ENCODE results near the gene FKRP.
"Not testable (repeated sequence)": the region's sequence is repeated elsewhere in the genome, so short reads cannot be mapped to it uniquely, and the experiment has no call there.

The FKRP gene

GRCh38 chr19:46787331-46788261, 41.7 kb downstream of the FKRP start:
- H3K9me3 ChIP-seq (ENCODE audit: control insufficient read depth, low read length) = no peaks in the 10 kb centered on the region
- peak overlapping the region; percentile 57 for H3K4me3 ChIP-seq (ENCODE audit: low read length)
- H3K27me3 ChIP-seq (ENCODE audit: control insufficient read depth, insufficient read depth, low read length) = no peaks in the 10 kb centered on the region
- peak overlapping the region; percentile 86 for H3K9ac ChIP-seq (ENCODE audit: low read length)
- H3K4me1 ChIP-seq (ENCODE audit: control insufficient read depth, insufficient read depth, low read length) = peaks cover 48% of the 10 kb centered on the region
- H3K36me3 ChIP-seq (ENCODE audit: control insufficient read depth, insufficient read depth, low read length) = peaks cover 5% of the 10 kb centered on the region

GRCh38 chr19:46788262-46788967, 42.6 kb downstream of the FKRP start, which contains the start of gene SLC1A5:
Gene SLC1A5, minus strand, starts transcription at chr19:46788594. Its CDS starts 629 bp downstream, at chr19:46787965.
- peak within 1 kb of the TSS; percentile 57 for H3K4me3 ChIP-seq (ENCODE audit: low read length)
- no peaks in the 10 kb centered on the region for H3K36me3 ChIP-seq (ENCODE audit: control insufficient read depth, insufficient read depth, low read length)
- no peaks in the 10 kb centered on the region for H3K9me3 ChIP-seq (ENCODE audit: control insufficient read depth, low read length)
- H3K27me3 ChIP-seq (ENCODE audit: control insufficient read depth, insufficient read depth, low read length) = no peaks in the 10 kb centered on the region
- peak within 1 kb of the TSS; percentile 86 for H3K9ac ChIP-seq (ENCODE audit: low read length)
- peaks cover 48% of the 10 kb centered on the region for H3K4me1 ChIP-seq (ENCODE audit: control insufficient read depth, insufficient read depth, low read length)

GRCh38 chr19:46788968-46789338, 43.1 kb downstream of the FKRP start:
- H3K4me3 ChIP-seq (ENCODE audit: low read length) = no peak overlapping the region
- peaks cover 46% of the 10 kb centered on the region for H3K4me1 ChIP-seq (ENCODE audit: control insufficient read depth, insufficient read depth, low read length)
- no peak overlapping the region for H3K9ac ChIP-seq (ENCODE audit: low read length)
- H3K9me3 ChIP-seq (ENCODE audit: control insufficient read depth, low read length) = no peaks in the 10 kb centered on the region
- no peaks in the 10 kb centered on the region for H3K27me3 ChIP-seq (ENCODE audit: control insufficient read depth, insufficient read depth, low read length)
- no peaks in the 10 kb centered on the region for H3K36me3 ChIP-seq (ENCODE audit: control insufficient read depth, insufficient read depth, low read length)

- H3K4me3 ChIP-seq (ENCODE audit: low read length) = no peak overlapping the region
- H3K36me3 ChIP-seq (ENCODE audit: control insufficient read depth, insufficient read depth, low read length) = no peaks in the 10 kb centered on the region
- no peaks in the 10 kb centered on the region for H3K9me3 ChIP-seq (ENCODE audit: control insufficient read depth, low read length)
- H3K9ac ChIP-seq (ENCODE audit: low read length) = no peak overlapping the region
- H3K27me3 ChIP-seq (ENCODE audit: control insufficient read depth, insufficient read depth, low read length) = no peaks in the 10 kb centered on the region
- peaks cover 42% of the 10 kb centered on the region for H3K4me1 ChIP-seq (ENCODE audit: control insufficient read depth, insufficient read depth, low read length)
Observed at GRCh38 chr19:46789371-46789770, 43.5 kb downstream of the FKRP start.

- no peak overlapping the region for H3K9ac ChIP-seq (ENCODE audit: low read length)
- H3K4me3 ChIP-seq (ENCODE audit: low read length) = no peak overlapping the region
- H3K27me3 ChIP-seq (ENCODE audit: control insufficient read depth, insufficient read depth, low read length) = no peaks in the 10 kb centered on the region
- H3K36me3 ChIP-seq (ENCODE audit: control insufficient read depth, insufficient read depth, low read length) = no peaks in the 10 kb centered on the region
- H3K4me1 ChIP-seq (ENCODE audit: control insufficient read depth, insufficient read depth, low read length) = peaks cover 23% of the 10 kb centered on the region
- H3K9me3 ChIP-seq (ENCODE audit: control insufficient read depth, low read length) = no peaks in the 10 kb centered on the region
Observed at GRCh38 chr19:46791944-46792343, 46.1 kb downstream of the FKRP start.

- H3K4me3 ChIP-seq (ENCODE audit: low read length) = no peak overlapping the region
- H3K9ac ChIP-seq (ENCODE audit: low read length) = no peak overlapping the region
- H3K36me3 ChIP-seq (ENCODE audit: control insufficient read depth, insufficient read depth, low read length) = no peaks in the 10 kb centered on the region
- no peaks in the 10 kb centered on the region for H3K9me3 ChIP-seq (ENCODE audit: control insufficient read depth, low read length)
- peaks cover 4% of the 10 kb centered on the region for H3K4me1 ChIP-seq (ENCODE audit: control insufficient read depth, insufficient read depth, low read length)
- H3K27me3 ChIP-seq (ENCODE audit: control insufficient read depth, insufficient read depth, low read length) = no peaks in the 10 kb centered on the region
Observed at GRCh38 chr19:46797881-46798280, 52.0 kb downstream of the FKRP start.

- H3K9me3 ChIP-seq (ENCODE audit: control insufficient read depth, low read length) = no peaks in the 10 kb centered on the region
- H3K36me3 ChIP-seq (ENCODE audit: control insufficient read depth, insufficient read depth, low read length) = no peaks in the 10 kb centered on the region
- H3K27me3 ChIP-seq (ENCODE audit: control insufficient read depth, insufficient read depth, low read length) = no peaks in the 10 kb centered on the region
- no peak overlapping the region for H3K4me3 ChIP-seq (ENCODE audit: low read length)
- H3K4me1 ChIP-seq (ENCODE audit: control insufficient read depth, insufficient read depth, low read length) = peaks cover 4% of the 10 kb centered on the region
- H3K9ac ChIP-seq (ENCODE audit: low read length) = no peak overlapping the region
Observed at GRCh38 chr19:46798713-46799112, 52.9 kb downstream of the FKRP start.

GRCh38 chr19:46802152-46802551, 56.3 kb downstream of the FKRP start:
- no peaks in the 10 kb centered on the region for H3K4me1 ChIP-seq (ENCODE audit: control insufficient read depth, insufficient read depth, low read length)
- H3K4me3 ChIP-seq (ENCODE audit: low read length) = no peak overlapping the region
- no peaks in the 10 kb centered on the region for H3K9me3 ChIP-seq (ENCODE audit: control insufficient read depth, low read length)
- no peaks in the 10 kb centered on the region for H3K36me3 ChIP-seq (ENCODE audit: control insufficient read depth, insufficient read depth, low read length)
- H3K27me3 ChIP-seq (ENCODE audit: control insufficient read depth, insufficient read depth, low read length) = no peaks in the 10 kb centered on the region
- H3K9ac ChIP-seq (ENCODE audit: low read length) = no peak overlapping the region

- Histone ChIP-seq H3K4me3 (ENCODE audit: low read length) (no peak overlapping the region), H3K9me3 (ENCODE audit: control insufficient read depth, low read length) (no peaks in the 10 kb centered on the region), H3K9ac (ENCODE audit: low read length) (no peak overlapping the region), H3K36me3 (ENCODE audit: control insufficient read depth, insufficient read depth, low read length) (no peaks in the 10 kb centered on the region), H3K27me3 (ENCODE audit: control insufficient read depth, insufficient read depth, low read length) (no peaks in the 10 kb centered on the region), H3K4me1 (ENCODE audit: control insufficient read depth, insufficient read depth, low read length) (no peaks in the 10 kb centered on the region)
Observed at GRCh38 chr19:46803555-46803954, 57.7 kb downstream of the FKRP start.

GRCh38 chr19:46804432-46804831, 58.6 kb downstream of the FKRP start:
- not testable (repeated sequence) for H3K4me3 ChIP-seq (ENCODE audit: low read length); H3K9me3 ChIP-seq (ENCODE audit: control insufficient read depth, low read length); H3K4me1 ChIP-seq (ENCODE audit: control insufficient read depth, insufficient read depth, low read length); H3K36me3 ChIP-seq (ENCODE audit: control insufficient read depth, insufficient read depth, low read length); H3K27me3 ChIP-seq (ENCODE audit: control insufficient read depth, insufficient read depth, low read length); H3K9ac ChIP-seq (ENCODE audit: low read length)

GRCh38 chr19:46806656-46807055, 60.8 kb downstream of the FKRP start:
- no peaks in the 10 kb centered on the region for H3K27me3 ChIP-seq (ENCODE audit: control insufficient read depth, insufficient read depth, low read length)
- H3K4me1 ChIP-seq (ENCODE audit: control insufficient read depth, insufficient read depth, low read length) = no peaks in the 10 kb centered on the region
- H3K4me3 ChIP-seq (ENCODE audit: low read length) = no peak overlapping the region
- no peak overlapping the region for H3K9ac ChIP-seq (ENCODE audit: low read length)
- H3K36me3 ChIP-seq (ENCODE audit: control insufficient read depth, insufficient read depth, low read length) = no peaks in the 10 kb centered on the region
- H3K9me3 ChIP-seq (ENCODE audit: control insufficient read depth, low read length) = no peaks in the 10 kb centered on the region

Measured in mucosa of stomach (tissue), 1 donor.